GM12865 (cell line): ENCODE data around the gene ARHGEF33.
"Not testable (repeated sequence)": the region's sequence is repeated elsewhere in the genome, so short reads cannot be mapped to it uniquely, and the experiment has no call there.

Source experiments
- DNase-seq: peaks from one replicate; pipeline ENCODE4 v3.0.0; 2010; ENCODE audit warnings: low read depth
- H3K4me3 ChIP-seq: 2 replicates; pipeline ENCODE4 v1.5.1; 2011; ENCODE audit warnings: mild to moderate bottlenecking, low read depth, low read length, control low read depth
- TF ChIP-seq, protein P1 (sequence below): IDR thresholded peaks from 2 replicates; pipeline ENCODE4 v1.5.1; 2011; ENCODE audit warnings: low read length, control low read depth, low read depth, inconsistent platforms; ENCODE audit not compliant: insufficient read depth; ENCODE audit errors: missing control alignments

ARHGEF33 gene

DNA sequence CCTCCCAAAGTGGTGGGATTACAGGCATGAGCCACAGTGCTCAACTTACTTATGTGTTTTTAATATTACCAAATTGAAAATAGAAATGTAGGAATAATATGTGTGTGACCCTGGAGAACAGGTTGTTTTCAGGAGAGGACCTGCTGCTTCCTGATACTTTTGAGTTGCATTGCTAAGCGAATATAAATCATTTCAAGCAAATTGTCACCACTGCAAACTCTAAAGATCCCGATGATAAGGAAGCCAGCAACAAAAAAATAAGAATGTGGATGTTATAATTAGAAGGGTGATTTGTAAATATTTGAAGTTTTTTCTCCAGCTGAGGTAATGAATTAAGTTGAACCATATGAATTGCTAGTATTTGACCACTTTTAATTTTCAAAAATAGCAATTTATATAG lies 40.9 kb downstream of the ARHGEF33 start:
- no peak overlapping the region for H3K4me3 ChIP-seq
- no peak for DNase-seq

DNA sequence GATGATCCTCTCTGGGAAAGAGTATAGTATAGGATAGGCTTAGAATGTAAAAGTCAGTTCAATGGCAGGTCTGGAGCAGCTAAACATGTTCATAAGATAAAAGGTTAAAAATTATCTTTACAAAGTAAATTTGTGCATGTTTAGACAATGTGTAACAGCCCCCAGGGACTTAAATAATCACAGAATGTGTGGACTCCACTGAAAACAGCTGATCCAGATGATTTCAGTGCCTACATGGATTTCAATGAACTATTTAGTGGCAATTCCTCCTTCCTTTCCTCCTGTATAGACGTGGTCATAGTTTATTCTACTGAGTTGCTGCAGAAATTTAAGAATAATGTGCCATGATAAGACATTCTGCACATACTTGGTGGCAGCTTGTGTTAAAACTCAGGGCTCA lies 42.9 kb downstream of the ARHGEF33 start:
- H3K4me3 ChIP-seq = no peak overlapping the region
- DNase-seq = no peak
- TF ChIP-seq, protein P1, sequence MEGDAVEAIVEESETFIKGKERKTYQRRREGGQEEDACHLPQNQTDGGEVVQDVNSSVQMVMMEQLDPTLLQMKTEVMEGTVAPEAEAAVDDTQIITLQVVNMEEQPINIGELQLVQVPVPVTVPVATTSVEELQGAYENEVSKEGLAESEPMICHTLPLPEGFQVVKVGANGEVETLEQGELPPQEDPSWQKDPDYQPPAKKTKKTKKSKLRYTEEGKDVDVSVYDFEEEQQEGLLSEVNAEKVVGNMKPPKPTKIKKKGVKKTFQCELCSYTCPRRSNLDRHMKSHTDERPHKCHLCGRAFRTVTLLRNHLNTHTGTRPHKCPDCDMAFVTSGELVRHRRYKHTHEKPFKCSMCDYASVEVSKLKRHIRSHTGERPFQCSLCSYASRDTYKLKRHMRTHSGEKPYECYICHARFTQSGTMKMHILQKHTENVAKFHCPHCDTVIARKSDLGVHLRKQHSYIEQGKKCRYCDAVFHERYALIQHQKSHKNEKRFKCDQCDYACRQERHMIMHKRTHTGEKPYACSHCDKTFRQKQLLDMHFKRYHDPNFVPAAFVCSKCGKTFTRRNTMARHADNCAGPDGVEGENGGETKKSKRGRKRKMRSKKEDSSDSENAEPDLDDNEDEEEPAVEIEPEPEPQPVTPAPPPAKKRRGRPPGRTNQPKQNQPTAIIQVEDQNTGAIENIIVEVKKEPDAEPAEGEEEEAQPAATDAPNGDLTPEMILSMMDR = no peak

More for the DNA sequence above, 40.9 kb downstream of the ARHGEF33 start:
- TF ChIP-seq, protein P1 = no peak

DNA sequence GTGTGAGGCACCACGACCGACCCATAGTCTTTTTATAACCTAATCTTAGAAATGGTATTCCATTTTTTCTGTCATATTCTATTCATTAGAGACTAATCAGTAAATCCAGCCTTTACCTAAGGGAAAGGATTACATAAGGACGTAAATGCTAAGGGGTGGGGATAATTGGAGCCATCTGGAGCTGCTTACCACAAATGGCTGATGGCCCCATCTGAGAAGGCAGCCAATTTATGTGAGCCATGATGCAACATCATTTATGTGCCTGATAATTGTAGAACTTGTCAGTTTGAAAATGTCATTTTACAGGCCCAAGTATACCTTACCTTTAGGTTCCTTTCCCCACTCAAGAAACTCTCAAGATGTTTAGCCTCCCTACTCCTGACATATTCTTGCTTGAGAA lies 44.0 kb downstream of the ARHGEF33 start:
- TF ChIP-seq, protein P1 = no peak
- no peak for DNase-seq
- no peak overlapping the region for H3K4me3 ChIP-seq

DNA sequence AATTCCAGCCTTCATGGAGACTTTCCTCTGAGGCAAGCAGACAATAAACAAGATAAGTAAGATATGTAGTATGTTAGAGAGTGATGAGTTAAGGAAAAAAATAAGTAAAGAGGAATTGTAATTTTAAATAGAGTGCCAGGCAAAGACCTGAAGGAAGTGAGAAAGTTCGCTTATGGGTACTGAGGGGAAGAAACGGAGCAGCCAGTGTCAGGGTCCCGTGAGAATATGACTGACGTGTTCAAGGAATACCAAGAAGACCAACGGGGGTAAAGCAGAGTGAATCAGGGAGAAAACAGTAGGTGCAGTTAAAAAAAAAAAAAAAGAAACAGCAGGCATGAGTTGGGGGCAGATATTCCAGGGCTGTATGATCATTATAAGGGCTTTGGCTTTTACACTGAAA lies 45.1 kb downstream of the ARHGEF33 start:
- no peak overlapping the region for H3K4me3 ChIP-seq
- TF ChIP-seq, protein P1 = no peak
- DNase-seq = no peak

DNA sequence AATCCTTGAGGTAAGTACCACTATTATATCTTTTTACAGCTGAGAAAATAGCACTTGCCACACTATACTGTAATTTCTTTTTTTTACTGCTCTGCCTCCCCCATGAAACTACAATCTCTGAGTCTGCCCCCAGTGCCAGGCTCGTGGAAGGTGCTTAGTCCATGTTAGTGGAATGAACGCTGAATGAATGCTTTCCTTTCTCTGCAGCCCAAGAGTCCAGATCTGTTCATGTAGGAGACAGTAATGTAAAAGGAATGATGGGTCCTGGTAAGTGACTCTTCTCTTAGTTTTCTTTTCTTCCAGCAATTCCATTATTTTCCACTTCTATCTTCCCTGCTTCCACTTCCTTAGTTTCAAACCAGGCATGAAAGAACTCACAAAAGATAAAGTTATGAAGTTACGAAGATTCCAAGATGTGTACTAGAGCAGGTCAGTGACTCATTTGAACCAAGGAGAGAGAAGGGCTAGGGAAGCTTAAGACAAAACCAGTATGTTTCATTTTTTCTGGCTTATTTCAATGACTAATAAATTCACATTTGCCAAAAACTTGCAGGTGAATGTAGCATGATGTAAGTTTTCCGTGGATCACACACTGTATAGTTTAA lies 46.0 kb downstream of the ARHGEF33 start:
- TF ChIP-seq, protein P1 = no peak
- H3K4me3 ChIP-seq = no peak overlapping the region
- DNase-seq = no peak

DNA sequence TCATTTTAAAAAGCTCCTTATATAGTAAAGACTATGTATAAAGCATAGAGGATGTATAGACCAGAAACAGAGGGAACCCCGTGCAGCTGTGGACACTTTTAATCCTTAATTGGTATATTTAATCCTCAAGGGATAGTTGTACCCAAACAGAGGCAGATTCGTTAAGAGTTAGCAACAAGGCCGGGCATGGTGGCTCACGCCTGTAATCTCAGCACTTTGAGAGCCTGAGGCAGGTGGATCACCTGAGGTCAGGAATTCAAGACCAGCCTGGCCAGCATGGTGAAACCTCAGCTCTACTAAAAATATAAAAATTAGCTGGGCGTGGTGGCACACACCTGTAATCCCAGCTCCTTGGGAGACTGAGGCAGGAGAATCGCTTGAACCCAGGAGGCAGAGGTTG lies 46.8 kb downstream of the ARHGEF33 start:
- H3K4me3 ChIP-seq, DNase-seq: not testable (repeated sequence)

DNA sequence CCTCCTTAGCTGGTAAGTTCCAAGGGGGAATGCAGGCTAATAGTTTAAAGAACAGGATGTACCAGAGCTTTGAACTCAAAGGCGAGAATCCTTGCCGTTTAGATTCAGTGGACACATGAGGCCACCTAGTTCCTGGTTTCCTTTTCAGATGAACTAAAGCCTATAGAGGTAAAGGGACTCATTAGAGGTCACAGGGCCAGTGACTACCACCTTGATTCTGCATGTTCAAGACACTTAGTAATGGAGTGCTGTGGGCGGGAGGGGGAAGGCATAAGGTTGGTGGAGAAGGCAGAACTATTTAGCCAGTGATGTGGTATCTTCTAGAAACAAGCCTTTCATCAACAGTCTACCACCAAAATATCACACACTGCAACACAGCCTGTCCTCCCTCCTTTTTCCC lies 47.9 kb downstream of the ARHGEF33 start:
- DNase-seq = no peak
- TF ChIP-seq, protein P1 = no peak
- no peak overlapping the region for H3K4me3 ChIP-seq
